Measurements from ENCODE around the gene AQP3.

- TF ChIP-seq, protein P1, sequence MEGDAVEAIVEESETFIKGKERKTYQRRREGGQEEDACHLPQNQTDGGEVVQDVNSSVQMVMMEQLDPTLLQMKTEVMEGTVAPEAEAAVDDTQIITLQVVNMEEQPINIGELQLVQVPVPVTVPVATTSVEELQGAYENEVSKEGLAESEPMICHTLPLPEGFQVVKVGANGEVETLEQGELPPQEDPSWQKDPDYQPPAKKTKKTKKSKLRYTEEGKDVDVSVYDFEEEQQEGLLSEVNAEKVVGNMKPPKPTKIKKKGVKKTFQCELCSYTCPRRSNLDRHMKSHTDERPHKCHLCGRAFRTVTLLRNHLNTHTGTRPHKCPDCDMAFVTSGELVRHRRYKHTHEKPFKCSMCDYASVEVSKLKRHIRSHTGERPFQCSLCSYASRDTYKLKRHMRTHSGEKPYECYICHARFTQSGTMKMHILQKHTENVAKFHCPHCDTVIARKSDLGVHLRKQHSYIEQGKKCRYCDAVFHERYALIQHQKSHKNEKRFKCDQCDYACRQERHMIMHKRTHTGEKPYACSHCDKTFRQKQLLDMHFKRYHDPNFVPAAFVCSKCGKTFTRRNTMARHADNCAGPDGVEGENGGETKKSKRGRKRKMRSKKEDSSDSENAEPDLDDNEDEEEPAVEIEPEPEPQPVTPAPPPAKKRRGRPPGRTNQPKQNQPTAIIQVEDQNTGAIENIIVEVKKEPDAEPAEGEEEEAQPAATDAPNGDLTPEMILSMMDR (IDR thresholded peaks at IDR 0.05; ENCODE audit: borderline replicate concordance, extremely low read depth, low read length, poor library complexity, severe bottlenecking), result no peak
- TF ChIP-seq EZH2 (IDR thresholded peaks at IDR 0.05; ENCODE audit: borderline replicate concordance, low read depth, low read length, severe bottlenecking), result no peak
Measured at GRCh38 chr9:33453286-33453860, 6.0 kb upstream of the AQP3 start.

Data from DND-41 (cell line).